ENCODE results near the gene INSRR.

- TF ChIP-seq CTCF (IDR thresholded peaks at IDR 0.05) = no peak
- no peak for TF ChIP-seq POLR2A (IDR thresholded peaks at IDR 0.05)
These were observed 11.1 kb downstream of the INSRR start for GRCh38 chr1:156847591-156848460.

Measured in thyroid gland (tissue), 4 donors.